ENCODE results near the gene GREB1. TPM values are rescaled to one million over a fixed set of nuclear protein-coding genes. Genes with fewer than 3 reads are reported as not detected.

Gene GREB1
- total and polyA plus RNA-seq, 9 donors: 104 to 723 (median 232) TPM

DNA sequence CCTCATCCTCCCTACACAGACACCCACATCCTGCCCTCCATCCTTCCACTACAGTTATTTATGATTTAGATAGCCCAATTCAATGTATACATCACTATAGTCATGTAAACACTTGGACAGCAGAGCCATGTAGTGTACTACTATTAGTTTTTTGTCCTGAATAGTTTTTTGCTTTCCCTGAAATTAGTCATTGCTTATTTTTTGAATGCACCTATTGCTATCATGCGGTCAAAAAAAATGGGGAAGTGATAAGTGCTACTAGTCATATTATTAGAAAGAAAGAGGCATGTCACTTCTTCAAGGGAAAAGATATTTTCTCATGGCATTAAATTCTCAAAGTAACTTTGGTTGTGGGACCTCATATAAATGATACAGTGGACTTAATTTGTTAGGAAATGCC lies 6.8 kb upstream of the GREB1 start:
- H3K27ac ChIP-seq: no peak overlapping the region
- intact Hi-C loops (cut with DNase I): no loop called here

DNA sequence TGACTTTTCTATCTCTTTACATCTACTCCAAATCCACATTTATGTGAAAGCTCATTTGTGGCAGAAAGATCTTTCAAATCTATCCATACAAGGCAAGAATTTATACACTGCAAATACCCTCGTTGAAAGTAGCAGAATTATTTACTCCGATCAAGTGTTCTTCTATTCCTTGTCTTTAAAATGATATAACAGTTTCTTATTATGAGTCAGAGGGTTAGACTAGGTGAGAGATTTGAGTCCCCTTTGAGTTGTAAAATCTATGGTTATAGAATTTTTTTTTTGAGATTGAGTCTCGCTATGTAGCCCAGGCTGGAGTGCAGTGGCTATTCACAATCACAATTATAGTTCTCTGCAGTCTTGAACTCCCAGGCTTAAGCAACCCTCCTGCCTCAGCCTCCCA lies 5.6 kb upstream of the GREB1 start:
- no peaks in the 10 kb centered on the region for H3K36me3 ChIP-seq
- WGBS, 3 donors: 76 to 79% (median 78%) methylated on average over 3 of the region's 3 CpGs
- TF ChIP-seq POLR2A (IDR thresholded peaks at IDR 0.05): no peak
- no peaks in the 10 kb centered on the region for H3K9me3 ChIP-seq
- no peak for DNase-seq
- no peak overlapping the region for H3K4me3 ChIP-seq
- no peaks in the 10 kb centered on the region for H3K27me3 ChIP-seq
- no peak overlapping the region for H3K27ac ChIP-seq
- H3K4me1 ChIP-seq (ENCODE audit: insufficient read depth): peaks cover 36% of the 10 kb centered on the region
- intact Hi-C loops (cut with DNase I): no loop called here

More for the DNA sequence above, 6.8 kb upstream of the GREB1 start:
- Histone ChIP-seq H3K9me3 (no peaks in the 10 kb centered on the region), H3K4me1 (ENCODE audit: insufficient read depth) (peaks cover 36% of the 10 kb centered on the region), H3K27me3 (no peaks in the 10 kb centered on the region), H3K36me3 (no peaks in the 10 kb centered on the region), H3K4me3 (no peak overlapping the region)
- TF ChIP-seq, protein P1, sequence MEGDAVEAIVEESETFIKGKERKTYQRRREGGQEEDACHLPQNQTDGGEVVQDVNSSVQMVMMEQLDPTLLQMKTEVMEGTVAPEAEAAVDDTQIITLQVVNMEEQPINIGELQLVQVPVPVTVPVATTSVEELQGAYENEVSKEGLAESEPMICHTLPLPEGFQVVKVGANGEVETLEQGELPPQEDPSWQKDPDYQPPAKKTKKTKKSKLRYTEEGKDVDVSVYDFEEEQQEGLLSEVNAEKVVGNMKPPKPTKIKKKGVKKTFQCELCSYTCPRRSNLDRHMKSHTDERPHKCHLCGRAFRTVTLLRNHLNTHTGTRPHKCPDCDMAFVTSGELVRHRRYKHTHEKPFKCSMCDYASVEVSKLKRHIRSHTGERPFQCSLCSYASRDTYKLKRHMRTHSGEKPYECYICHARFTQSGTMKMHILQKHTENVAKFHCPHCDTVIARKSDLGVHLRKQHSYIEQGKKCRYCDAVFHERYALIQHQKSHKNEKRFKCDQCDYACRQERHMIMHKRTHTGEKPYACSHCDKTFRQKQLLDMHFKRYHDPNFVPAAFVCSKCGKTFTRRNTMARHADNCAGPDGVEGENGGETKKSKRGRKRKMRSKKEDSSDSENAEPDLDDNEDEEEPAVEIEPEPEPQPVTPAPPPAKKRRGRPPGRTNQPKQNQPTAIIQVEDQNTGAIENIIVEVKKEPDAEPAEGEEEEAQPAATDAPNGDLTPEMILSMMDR (IDR thresholded peaks at IDR 0.05): no peak
- TF ChIP-seq POLR2A (IDR thresholded peaks at IDR 0.05) (no peak), EP300 (IDR thresholded peaks at IDR 0.05) (no peak)
- DNase-seq: no peak
- WGBS, 3 donors: 97 to 98% (median 97%) methylated on average over 1 of the region's 1 CpG

DNA sequence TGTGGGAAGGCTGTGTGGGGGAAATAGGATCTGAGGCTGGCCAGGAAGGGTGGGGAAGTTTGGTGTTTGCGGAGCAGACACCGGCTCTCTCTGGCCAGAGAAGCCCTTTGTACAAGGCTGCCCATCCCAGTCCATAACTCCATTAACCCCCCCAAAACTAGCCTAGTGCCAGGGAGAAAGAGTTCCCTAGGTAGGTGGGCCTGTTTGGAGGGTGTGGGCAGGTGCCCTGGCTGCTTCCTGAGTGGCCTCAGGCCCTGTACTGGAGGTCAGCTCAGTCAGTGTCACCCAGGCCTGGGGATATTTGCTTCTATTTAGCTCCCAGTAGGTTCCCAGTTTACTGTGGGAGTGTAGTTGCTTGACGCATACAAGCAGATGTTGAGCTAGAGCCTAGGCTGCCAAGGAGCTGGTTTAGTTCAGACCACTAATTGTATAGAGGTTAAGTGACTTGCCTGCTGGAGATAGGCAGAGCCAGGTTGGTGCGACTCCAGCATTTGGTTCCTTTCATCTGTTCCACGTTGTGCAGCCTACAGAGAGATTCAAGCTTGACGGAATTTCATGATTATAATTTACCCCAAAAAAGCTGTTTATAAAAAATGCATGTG lies 2.9 kb upstream of the GREB1 start:
- DNase-seq: no peak
- Histone ChIP-seq H3K27me3 (no peaks in the 10 kb centered on the region), H3K36me3 (no peaks in the 10 kb centered on the region), H3K9me3 (no peaks in the 10 kb centered on the region), H3K27ac (peak overlapping the region in 1 of 2 donors; percentile 5), H3K4me1 (ENCODE audit: insufficient read depth) (peaks cover 27% of the 10 kb centered on the region), H3K4me3 (no peak overlapping the region)
- TF ChIP-seq, protein P1 (IDR thresholded peaks at IDR 0.05): no peak
- no peak for TF ChIP-seq POLR2A (IDR thresholded peaks at IDR 0.05)
- TF ChIP-seq EP300 (IDR thresholded peaks at IDR 0.05): no peak
- 37 to 45% (median 41%) methylated on average over 6 of the region's 6 CpGs for WGBS, 3 donors
- intact Hi-C loops (cut with DNase I): loop anchor here in 1 of 4 donors (5.0 kb wide), 1 partner anchor 34 kb away; no protein-coding TSS in a partner anchor

DNA sequence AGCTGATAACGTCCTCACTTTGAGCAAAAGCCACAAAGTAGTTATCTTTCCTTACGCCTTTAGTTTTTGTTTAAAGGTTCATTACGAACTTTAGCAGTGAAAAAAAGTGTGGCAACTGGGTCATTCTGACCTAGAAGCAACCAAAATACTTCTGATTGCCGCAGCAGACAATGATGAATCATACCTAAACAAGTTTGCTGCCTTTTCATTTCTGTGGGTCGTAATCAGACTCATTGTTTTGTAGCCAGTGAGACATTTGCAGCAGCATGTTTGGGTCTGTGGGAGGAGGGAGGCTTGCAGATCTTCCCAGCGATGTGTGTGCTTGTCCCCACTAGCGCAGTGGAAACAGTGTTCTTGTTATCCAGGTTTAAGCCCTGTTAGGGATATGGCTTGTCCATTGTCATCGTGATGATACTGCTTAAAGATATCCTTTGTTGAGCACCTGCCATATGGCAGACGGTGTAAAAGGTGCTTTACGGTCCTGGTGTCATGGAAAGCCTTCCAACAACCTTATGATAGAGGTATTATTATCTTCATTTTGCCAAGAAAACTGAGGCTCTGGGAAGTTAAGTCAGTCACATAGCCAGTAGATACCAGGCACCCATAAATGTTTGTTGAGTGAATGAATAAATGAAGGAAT lies 1.3 kb upstream of the GREB1 start:
- Histone ChIP-seq H3K36me3 (no peaks in the 10 kb centered on the region), H3K4me1 (ENCODE audit: insufficient read depth) (peaks cover 24% of the 10 kb centered on the region), H3K4me3 (no peak overlapping the region), H3K9me3 (no peaks in the 10 kb centered on the region), H3K27ac (peak overlapping the region; percentile 28 to 60), H3K27me3 (no peaks in the 10 kb centered on the region)
- peak in 3 of 5 donors; percentile 40 to 58 (median 50) for DNase-seq
- intact Hi-C loops (cut with DNase I): loop anchor here in 1 of 4 donors (5.0 kb wide), 1 partner anchor 35 kb away; no protein-coding TSS in a partner anchor
- WGBS, 3 donors: 5 to 16% (median 6%) methylated on average over 10 of the region's 10 CpGs
- TF ChIP-seq EP300 (IDR thresholded peaks at IDR 0.05) (no peak), POLR2A (IDR thresholded peaks at IDR 0.05) (no peak)
- TF ChIP-seq, protein P1 (IDR thresholded peaks at IDR 0.05): no peak

Data from ovary (tissue), 9 donors.